AG10803 (cell line): ENCODE data around the gene FBXO34.
"Not testable (repeated sequence)": the region's sequence is repeated elsewhere in the genome, so short reads cannot be mapped to it uniquely, and the experiment has no call there.

ENCODE experiments used
- DNase-seq: peaks from one replicate; pipeline ENCODE4 v3.0.0; 2010; ENCODE audit warnings: low read depth
- H3K4me3 ChIP-seq: 2 replicates; pipeline ENCODE4 v1.5.1; 2011; ENCODE audit warnings: mild to moderate bottlenecking, low read length, control low read depth
- CTCF ChIP-seq: conservative IDR thresholded peaks from 2 replicates; pipeline ENCODE4 v1.5.1; 2011; ENCODE audit warnings: mild to moderate bottlenecking, low read length, control low read depth, inconsistent platforms

The FBXO34 gene

GRCh38 chr14:55377236-55377635 is 106.0 kb downstream of the FBXO34 start:
- DNase-seq: no peak
- TF ChIP-seq CTCF: no peak
- H3K4me3 ChIP-seq: no peak overlapping the region

- no peak for DNase-seq
- TF ChIP-seq CTCF: no peak
- H3K4me3 ChIP-seq: no peak overlapping the region
Measured at GRCh38 chr14:55381040-55381439, 109.8 kb downstream of the FBXO34 start.

GRCh38 chr14:55381561-55381960 is 110.3 kb downstream of the FBXO34 start:
- no peak for DNase-seq
- no peak for TF ChIP-seq CTCF
- no peak overlapping the region for H3K4me3 ChIP-seq

GRCh38 chr14:55382483-55382882 is 111.3 kb downstream of the FBXO34 start:
- H3K4me3 ChIP-seq: no peak overlapping the region
- DNase-seq: no peak
- no peak for TF ChIP-seq CTCF

- H3K4me3 ChIP-seq, DNase-seq: not testable (repeated sequence)
Measured at GRCh38 chr14:55383056-55383466, 111.8 kb downstream of the FBXO34 start.

GRCh38 chr14:55383541-55384140 is 112.4 kb downstream of the FBXO34 start:
- TF ChIP-seq CTCF: no peak
- H3K4me3 ChIP-seq: no peak overlapping the region

GRCh38 chr14:55384536-55384935 is 113.3 kb downstream of the FBXO34 start:
- no peak overlapping the region for H3K4me3 ChIP-seq
- no peak for TF ChIP-seq CTCF
- DNase-seq: no peak

More at GRCh38 chr14:55383541-55384140, 112.4 kb downstream of the FBXO34 start:
- no peak for DNase-seq
